Measurements from ENCODE around the gene RNF149.

The RNF149 gene

DNA sequence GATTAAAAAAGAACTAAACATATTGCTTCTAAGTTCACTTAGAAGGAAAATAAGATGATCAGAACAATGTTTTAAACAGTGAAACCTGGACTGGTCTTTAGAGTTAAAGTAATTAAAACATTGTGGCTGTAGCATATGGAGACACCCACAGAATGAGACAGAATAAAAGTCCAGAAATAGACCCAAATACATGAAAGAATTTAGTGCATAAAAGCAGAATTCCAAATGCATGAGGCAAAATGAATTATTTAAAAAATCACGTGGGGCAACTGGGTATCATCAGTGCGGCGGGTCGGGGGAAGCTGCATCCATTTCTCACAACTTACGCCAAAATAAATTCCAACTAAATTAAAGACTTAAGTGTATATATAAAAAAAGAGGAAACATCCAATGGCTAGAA, 12.1 kb downstream of the RNF149 start:
- DNase-seq (ENCODE audit: low read depth in 2 of 2, low spot score in 1 of 2): no peak

GRCh38 chr2:101295895-101296294, 12.6 kb downstream of the RNF149 start:
- DNase-seq (ENCODE audit: low read depth in 2 of 2, low spot score in 1 of 2): no peak

GRCh38 chr2:101294861-101295260, 13.6 kb downstream of the RNF149 start:
- no peak for DNase-seq (ENCODE audit: low read depth in 2 of 2, low spot score in 1 of 2)

DNA sequence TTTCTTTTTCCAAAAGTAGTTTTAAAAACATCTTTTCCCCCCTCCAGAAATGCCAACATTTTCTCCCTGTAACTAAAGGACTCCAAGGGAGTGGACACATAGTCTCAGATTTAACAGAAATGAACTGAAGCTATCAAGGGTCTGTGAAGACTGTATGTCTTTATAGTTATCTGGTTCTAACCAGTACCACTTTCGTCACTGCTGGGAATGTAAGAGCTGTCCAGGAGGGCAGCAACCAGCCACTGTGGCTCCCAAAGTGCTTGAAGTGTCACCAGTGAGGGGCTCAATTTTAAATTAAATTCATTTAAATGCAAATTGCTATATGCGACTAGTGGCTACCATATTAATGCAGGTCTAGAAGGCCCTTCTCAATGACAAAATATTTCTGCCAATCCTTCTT, 15.0 kb downstream of the RNF149 start:
- DNase-seq (ENCODE audit: low read depth in 2 of 2, low spot score in 1 of 2): no peak

DNA sequence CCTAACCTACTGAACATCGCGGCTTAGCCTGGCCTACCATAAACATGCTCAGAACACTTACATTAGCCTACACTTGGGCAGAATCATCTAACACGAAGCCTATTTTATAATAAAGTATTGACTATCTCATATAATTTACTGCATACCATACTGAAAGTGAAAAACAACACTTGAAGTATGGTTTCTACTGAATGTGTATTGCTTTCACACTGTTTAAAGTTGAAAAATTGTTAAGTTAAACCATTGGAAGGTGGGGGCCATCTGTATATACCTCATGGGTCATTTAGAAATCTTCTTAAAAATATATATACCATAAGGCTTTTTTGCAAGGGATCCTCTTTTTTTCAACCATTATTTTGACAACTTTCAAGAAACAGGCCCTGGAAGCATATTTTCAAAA, 16.5 kb downstream of the RNF149 start:
- DNase-seq (ENCODE audit: low read depth in 2 of 2, low spot score in 1 of 2): no peak

- no peak for DNase-seq (ENCODE audit: low read depth in 2 of 2, low spot score in 1 of 2)
Observed at GRCh38 chr2:101290711-101291110, 17.8 kb downstream of the RNF149 start.

DNA sequence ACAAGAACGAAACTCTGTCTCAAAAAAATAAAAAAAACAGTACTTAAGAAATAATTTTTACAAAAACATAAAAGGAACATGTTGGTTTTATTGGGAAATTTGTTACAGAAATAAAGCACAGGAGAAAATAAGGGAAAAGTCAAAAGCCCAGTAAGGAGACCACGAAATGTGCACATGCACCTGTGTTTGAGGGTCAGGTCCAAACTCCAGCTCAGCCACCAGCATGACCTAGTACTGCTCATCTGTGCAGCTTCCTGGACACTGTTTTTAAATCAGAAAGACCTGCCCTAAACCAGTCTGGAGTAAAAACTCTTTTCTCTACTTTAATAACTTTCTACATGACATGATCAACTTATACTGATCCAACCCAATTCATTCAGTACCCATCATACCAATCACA, 21.2 kb downstream of the RNF149 start:
- no peak for DNase-seq (ENCODE audit: low read depth in 2 of 2, low spot score in 1 of 2)

- DNase-seq (ENCODE audit: low read depth in 2 of 2, low spot score in 1 of 2): no peak
Observed at GRCh38 chr2:101286684-101287083, 21.8 kb downstream of the RNF149 start.

GRCh38 chr2:101282980-101283379, 25.5 kb downstream of the RNF149 start:
- no peak for DNase-seq (ENCODE audit: low read depth in 2 of 2, low spot score in 1 of 2)

GRCh38 chr2:101281482-101281881, 27.0 kb downstream of the RNF149 start:
- DNase-seq (ENCODE audit: low read depth in 2 of 2, low spot score in 1 of 2): no peak

GRCh38 chr2:101278925-101279324, 29.6 kb downstream of the RNF149 start:
- no peak for DNase-seq (ENCODE audit: low read depth in 2 of 2, low spot score in 1 of 2)

DNA sequence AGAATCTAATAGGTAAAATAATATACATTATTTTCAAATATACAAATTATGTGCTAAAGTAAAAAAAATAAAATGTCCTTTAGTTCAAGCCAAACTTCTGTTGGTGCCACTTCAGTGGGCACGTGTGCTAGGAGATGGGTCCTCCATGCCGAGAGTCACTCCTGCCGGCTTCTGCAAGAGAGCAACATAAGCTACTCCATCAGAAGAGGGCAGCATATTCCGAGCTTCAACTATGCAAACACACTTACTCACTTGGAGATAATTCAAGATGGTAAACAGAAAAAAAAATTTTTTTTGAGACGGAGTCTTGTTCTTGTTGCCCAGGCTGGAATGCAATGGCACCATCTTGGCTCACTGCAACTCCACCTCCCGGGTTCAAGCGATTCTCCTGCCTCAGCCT, 31.4 kb downstream of the RNF149 start:
- no peak for DNase-seq (ENCODE audit: low read depth in 2 of 2, low spot score in 1 of 2)

DNA sequence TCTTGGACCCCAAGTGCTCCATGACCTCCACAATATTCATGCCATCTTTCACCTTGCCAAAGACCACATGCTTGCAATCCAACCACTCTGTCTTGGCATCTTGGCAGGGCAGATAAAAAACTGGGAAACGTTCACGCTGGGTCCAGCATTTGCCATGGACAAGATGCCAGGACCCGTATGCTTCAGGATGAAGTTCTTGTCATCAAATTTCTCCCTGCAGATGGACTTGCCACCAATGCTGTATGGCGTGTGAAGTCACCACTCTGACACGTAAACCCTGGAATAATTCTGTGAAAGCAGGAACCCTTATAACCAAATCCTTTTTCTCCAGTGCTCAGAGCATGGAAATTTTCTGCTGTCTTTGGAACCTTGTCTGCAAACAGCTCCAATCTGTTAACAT, 34.4 kb downstream of the RNF149 start:
- no peak for DNase-seq (ENCODE audit: low read depth in 2 of 2, low spot score in 1 of 2)

DNA sequence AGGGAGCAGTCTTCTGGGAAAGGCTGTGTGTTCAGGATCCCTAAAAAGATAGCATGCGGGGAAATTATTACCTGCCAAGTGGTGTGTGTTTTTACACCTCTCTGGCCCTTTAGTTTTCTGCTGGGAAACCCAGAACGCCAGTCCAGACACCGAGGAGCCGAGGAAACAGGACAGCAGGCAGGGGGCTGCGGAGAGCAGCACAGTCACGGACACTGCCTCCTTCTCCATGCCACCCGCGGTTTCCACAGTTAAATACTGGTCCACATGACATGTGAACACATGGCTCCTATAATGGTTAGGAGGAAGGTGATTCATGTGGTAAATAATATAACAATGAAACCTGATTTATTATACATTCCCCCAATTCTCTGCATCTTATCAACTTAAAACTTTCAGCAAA, 35.4 kb downstream of the RNF149 start:
- DNase-seq (ENCODE audit: low read depth in 2 of 2, low spot score in 1 of 2): no peak

- DNase-seq (ENCODE audit: low read depth in 2 of 2, low spot score in 1 of 2): no peak
Observed at GRCh38 chr2:101272045-101272784, 36.3 kb downstream of the RNF149 start.

DNA sequence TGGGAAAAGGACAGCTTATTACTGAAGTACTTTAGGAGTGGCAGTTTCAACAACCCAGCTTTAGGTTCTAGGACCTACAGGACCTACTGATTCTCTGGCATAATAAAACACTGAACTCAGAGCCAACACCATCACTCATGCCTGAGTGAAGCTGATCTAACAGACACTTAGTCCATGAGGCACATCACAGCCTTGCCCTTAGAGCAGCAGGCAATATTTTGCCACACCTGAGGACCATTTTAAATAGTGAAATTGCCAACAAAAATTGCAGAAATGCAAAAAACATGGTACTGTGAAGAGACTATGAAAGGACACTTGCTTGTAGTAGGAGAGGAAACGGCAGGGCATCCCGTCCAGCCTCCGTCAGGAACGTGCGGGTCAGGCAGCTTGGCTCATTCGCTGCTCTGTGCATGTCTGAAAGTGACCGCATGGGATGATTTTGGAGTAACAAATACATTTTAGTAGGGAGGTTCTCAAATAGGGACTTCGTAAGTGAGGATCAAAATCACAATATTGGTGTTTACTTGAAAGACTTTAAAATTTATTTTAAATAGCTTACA, 37.7 kb downstream of the RNF149 start:
- no peak for DNase-seq (ENCODE audit: low read depth in 2 of 2, low spot score in 1 of 2)

- DNase-seq (ENCODE audit: low read depth in 2 of 2, low spot score in 1 of 2): no peak
Observed at GRCh38 chr2:101267671-101268656, 40.5 kb downstream of the RNF149 start.

DNA sequence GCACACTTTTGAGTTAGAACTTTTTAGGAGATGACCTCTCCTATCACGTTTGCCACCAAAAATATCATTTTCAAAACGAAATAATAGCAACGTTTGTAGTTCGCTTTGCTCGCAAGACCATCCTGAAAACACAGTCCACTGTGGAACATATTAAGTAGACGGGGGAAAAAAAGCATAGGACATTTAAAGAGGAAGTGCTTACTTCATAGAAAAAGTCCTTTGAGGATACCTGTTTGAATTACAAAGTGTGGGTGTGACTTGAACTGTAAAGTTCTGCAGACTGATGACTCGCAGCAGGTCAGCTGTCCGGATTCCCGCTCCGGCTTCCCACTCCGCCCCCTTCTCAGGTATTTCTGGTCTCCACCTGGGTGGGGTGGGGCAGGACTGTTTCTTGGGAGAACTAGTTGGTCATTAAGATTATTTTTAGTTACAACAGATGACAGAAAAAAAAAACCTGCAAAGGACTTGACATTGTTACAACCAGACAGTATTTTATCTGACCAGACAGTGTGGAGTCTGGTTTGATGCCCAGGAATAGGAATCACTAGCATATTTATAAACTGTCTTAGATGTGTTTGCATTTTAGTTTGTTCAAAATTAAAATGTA, 42.5 kb downstream of the RNF149 start:
- DNase-seq (ENCODE audit: low read depth in 2 of 2, low spot score in 1 of 2): no peak

DNA sequence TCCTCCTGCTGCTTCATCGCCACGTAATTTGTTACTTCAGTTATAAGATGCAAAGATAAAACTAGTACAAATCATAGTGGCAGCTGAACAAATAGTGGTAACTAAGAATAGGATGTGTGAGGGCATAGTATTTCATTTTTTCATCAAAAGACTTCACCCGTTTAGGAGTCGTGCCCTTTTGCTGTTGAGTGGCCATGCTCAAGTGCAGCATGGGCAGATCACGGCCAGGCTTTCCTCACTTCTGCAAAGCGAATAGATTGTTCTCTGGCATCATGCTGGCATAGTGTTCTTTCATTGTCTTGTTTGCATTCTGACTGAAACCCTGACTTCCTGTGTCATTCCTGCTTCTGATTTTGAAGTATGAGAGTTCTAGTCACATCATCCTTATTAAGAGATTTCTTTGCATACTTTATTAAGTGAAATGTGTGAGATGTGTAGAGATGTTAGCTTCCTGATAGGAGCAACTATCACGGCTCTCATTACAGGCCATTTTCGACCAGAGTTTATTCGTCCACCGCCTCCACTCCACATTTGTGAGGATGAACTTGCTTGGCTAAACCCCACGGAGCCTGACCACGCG, 44.1 kb downstream of the RNF149 start:
- no peak for DNase-seq (ENCODE audit: low read depth in 2 of 2, low spot score in 1 of 2)

- DNase-seq (ENCODE audit: low read depth in 2 of 2, low spot score in 1 of 2): no peak
Observed at GRCh38 chr2:101263377-101263800, 45.1 kb downstream of the RNF149 start.

DNA sequence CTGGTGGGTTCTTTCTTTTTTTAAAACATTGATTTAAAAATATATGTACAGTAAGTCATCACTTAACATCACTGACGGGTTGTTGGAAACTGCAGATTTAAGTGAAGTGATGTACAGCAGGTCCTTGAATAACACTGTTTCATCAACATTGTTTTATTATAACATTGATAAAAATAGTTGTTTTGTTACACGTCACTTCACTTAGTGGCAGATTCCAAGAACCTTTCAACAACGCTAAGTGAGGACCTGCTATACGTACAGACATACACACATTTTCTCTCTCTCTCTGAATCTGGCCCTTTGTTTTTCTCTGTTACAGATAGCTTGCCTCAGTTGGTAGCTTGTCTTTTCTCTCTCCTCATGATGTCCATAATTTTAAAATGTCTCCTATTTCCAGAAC, 46.4 kb downstream of the RNF149 start:
- DNase-seq (ENCODE audit: low read depth in 2 of 2, low spot score in 1 of 2): no peak
